Calu3 (cell line): ENCODE results near the gene RNF227. TPM values are rescaled to one million over a fixed set of nuclear protein-coding genes. Genes with fewer than 3 reads are reported as not detected.

Experiments used
- BruUV-seq: library from RNA; stranded (reverse); fragments of 400-500 nt; replicated peaks from 2 replicates; lab custom pipeline; 2021; lab: Mats Ljungman, UMichigan
- CTCF ChIA-PET: fragments of 300-600 bp; sonication (Branson Sonifier 250); formaldehyde crosslinking; loops from one replicate; lab custom pipeline; 2022; ENCODE audit warnings: antibody characterized with exemption; lab: Charles Lee
- DNase-seq: peaks from one replicate; pipeline ENCODE4 v3.0.0; 2022
- H3K27ac Mint-ChIP-seq: one replicate; pipeline ENCODE4 v1.8.0; 2022; ENCODE audit warnings: mixed read lengths; ENCODE audit not compliant: unreplicated experiment
- H3K27me3 Mint-ChIP-seq: one replicate; pipeline ENCODE4 v1.8.0; 2022; ENCODE audit warnings: mixed read lengths; ENCODE audit not compliant: unreplicated experiment
- H3K36me3 Mint-ChIP-seq: one replicate; pipeline ENCODE4 v1.8.0; 2022; ENCODE audit warnings: mild to moderate bottlenecking, moderate library complexity, mixed read lengths; ENCODE audit not compliant: insufficient read depth, unreplicated experiment
- H3K4me1 Mint-ChIP-seq: one replicate; pipeline ENCODE4 v1.8.0; 2022; ENCODE audit warnings: mild to moderate bottlenecking, low read depth, mixed read lengths; ENCODE audit not compliant: unreplicated experiment
- H3K4me3 Mint-ChIP-seq: one replicate; pipeline ENCODE4 v1.8.0; 2022; ENCODE audit warnings: mild to moderate bottlenecking, low read depth, moderate library complexity, mixed read lengths; ENCODE audit not compliant: unreplicated experiment
- H3K9me3 Mint-ChIP-seq: one replicate; pipeline ENCODE4 v1.8.0; 2022; ENCODE audit warnings: low read depth, mixed read lengths; ENCODE audit not compliant: unreplicated experiment
- intact Hi-C: fragments of 100-400 bp; cut with micrococcal nuclease; formaldehyde crosslinking; loops from one replicate; pipeline ENCODE4 v1.10.0; 2022; ENCODE audit not compliant: unreplicated experiment
- total RNA-seq: library from RNA; stranded (reverse); gene quantifications from 2 replicates; pipeline ENCODE4 v1.2.3, GENCODE V29; 2022
- TF ChIP-seq, protein P1 (sequence below): fragments of 200-600 bp; IDR thresholded peaks from one replicate; pipeline ENCODE4 v1.8.0; 2022; ENCODE audit warnings: antibody characterized with exemption; ENCODE audit not compliant: unreplicated experiment

Gene RNF227
- total RNA-seq, 1 experiment from 2014 or later: 2.0 TPM

DNA sequence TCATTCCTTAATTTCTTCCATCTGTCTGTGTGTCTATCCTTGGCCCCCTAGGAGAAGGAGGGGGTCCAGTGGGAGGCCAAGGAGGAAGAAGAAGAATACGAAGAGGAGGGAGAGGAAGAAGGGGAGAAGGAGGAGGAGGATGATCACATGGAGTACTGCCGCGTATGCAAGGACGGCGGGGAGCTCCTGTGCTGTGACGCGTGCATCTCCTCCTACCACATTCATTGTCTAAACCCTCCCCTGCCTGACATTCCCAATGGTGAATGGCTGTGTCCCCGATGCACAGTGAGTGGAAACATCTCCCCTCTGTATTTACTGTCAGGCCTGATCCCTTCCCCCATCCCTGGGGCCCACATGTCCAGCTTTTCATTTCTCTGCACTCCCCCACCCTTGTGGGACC, 21.2 kb downstream of the RNF227 start:
- Mint-ChIP-seq H3K27ac (no peak overlapping the region), H3K4me1 (peaks cover 8% of the 10 kb centered on the region), H3K27me3 (no peaks in the 10 kb centered on the region), H3K4me3 (no peak overlapping the region), H3K9me3 (no peaks in the 10 kb centered on the region), H3K36me3 (peaks cover 30% of the 10 kb centered on the region)
- CTCF ChIA-PET: no interaction called here
- intact Hi-C loops: loop anchor here (5.0 kb wide), 1 partner anchor 33 kb away; no protein-coding TSS in a partner anchor
- no TSS peak for BruUV-seq
- TF ChIP-seq, protein P1, sequence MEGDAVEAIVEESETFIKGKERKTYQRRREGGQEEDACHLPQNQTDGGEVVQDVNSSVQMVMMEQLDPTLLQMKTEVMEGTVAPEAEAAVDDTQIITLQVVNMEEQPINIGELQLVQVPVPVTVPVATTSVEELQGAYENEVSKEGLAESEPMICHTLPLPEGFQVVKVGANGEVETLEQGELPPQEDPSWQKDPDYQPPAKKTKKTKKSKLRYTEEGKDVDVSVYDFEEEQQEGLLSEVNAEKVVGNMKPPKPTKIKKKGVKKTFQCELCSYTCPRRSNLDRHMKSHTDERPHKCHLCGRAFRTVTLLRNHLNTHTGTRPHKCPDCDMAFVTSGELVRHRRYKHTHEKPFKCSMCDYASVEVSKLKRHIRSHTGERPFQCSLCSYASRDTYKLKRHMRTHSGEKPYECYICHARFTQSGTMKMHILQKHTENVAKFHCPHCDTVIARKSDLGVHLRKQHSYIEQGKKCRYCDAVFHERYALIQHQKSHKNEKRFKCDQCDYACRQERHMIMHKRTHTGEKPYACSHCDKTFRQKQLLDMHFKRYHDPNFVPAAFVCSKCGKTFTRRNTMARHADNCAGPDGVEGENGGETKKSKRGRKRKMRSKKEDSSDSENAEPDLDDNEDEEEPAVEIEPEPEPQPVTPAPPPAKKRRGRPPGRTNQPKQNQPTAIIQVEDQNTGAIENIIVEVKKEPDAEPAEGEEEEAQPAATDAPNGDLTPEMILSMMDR: no peak
- DNase-seq: no peak

DNA sequence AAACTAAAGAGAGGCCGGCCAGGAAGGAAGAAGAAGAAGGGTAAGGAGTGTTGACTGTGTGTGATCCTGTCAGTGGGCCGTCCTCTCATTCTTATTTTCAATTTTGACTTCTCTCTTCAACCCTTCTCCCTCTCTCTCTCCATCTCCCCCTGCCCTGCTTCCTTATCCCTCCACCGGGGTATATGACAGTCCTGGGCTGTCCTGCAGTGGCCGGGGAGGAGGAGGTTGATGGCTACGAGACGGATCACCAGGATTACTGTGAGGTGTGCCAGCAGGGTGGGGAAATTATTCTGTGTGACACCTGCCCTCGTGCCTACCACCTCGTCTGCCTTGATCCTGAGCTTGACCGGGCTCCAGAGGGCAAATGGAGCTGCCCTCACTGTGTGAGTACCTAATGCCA, 21.9 kb downstream of the RNF227 start:
- no peak overlapping the region for H3K27ac Mint-ChIP-seq
- peaks cover 8% of the 10 kb centered on the region for H3K4me1 Mint-ChIP-seq
- TSS peak; percentile 26 for BruUV-seq
- CTCF ChIA-PET: no interaction called here
- no peak for DNase-seq
- TF ChIP-seq, protein P1: no peak
- peaks cover 25% of the 10 kb centered on the region for H3K36me3 Mint-ChIP-seq
- no peak overlapping the region for H3K4me3 Mint-ChIP-seq
- H3K9me3 Mint-ChIP-seq: no peaks in the 10 kb centered on the region
- no peaks in the 10 kb centered on the region for H3K27me3 Mint-ChIP-seq
- intact Hi-C loops: no loop called here

DNA sequence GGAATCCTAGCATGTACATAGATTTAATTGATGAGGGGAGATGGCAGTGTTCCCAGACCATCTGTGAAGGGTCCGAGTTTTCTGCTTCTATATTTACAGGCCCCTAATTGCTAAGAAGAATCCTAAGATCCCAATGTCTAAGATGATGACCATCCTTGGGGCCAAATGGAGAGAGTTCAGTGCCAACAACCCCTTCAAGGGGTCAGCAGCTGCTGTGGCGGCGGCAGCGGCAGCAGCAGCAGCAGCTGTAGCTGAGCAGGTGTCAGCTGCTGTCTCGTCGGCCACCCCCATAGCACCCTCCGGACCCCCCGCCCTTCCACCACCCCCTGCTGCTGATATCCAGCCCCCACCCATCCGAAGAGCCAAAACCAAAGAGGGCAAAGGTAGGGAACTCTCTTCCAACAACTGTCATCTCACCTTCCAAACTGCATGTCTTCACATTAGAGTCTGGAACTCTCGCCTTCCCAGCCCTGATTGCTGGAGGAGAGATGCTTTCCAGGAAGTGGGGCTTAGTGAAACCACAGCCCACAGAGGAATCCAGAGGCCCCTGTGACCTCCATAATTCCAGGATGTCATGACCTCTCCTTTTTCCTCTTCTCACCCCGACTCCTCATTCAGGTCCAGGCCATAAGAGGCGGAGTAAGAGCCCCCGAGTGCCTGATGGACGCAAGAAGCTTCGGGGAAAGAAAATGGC, 22.8 kb downstream of the RNF227 start:
- no TSS peak for BruUV-seq
- Mint-ChIP-seq H3K4me1 (peaks cover 8% of the 10 kb centered on the region), H3K27me3 (no peaks in the 10 kb centered on the region), H3K36me3 (peaks cover 25% of the 10 kb centered on the region), H3K4me3 (no peak overlapping the region), H3K27ac (no peak overlapping the region), H3K9me3 (no peaks in the 10 kb centered on the region)
- no peak for DNase-seq
- CTCF ChIA-PET: no interaction called here
- intact Hi-C loops: no loop called here
- TF ChIP-seq, protein P1: no peak

DNA sequence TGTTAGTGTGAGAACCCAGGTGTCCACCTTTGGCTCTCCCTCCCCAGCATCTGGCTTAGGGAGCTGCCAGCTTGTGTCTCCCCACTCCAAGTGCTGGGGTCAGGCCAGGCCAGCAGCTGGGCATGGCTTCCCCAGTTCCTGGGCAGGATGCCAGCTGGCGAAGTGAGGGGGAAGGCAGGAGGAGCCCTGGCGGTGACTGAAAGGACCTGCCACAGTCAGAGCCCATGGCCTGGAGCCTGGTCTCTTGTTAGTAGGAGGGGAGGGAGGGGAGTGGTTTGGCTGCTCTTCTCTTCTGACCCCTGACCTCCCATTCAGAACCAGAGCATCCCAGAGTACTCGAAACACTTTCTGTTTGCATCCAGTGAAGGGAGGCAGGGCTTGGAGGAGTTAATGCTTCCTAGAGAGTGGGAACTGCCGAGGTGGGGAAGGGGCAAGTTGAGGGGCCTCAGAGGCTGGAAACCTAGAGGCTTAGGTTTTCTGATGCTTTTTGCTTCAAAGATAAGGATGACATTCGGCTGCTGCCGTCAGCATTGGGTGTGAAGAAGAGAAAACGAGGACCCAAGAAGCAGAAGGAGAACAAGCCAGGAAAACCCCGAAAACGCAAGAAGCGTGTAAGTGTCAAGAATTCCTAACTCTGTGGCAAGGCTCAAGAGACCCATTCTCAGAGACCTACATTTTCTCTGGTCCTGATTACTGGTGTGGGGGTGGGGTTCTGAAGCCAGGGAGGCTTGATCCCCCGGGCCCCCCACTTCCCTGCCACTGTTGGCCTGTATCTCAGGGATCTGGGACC, 26.7 kb downstream of the RNF227 start:
- Mint-ChIP-seq H3K27ac (no peak overlapping the region), H3K4me1 (peaks cover 8% of the 10 kb centered on the region), H3K9me3 (no peaks in the 10 kb centered on the region), H3K36me3 (peaks cover 10% of the 10 kb centered on the region), H3K4me3 (no peak overlapping the region), H3K27me3 (no peaks in the 10 kb centered on the region)
- CTCF ChIA-PET: interaction anchor here (0.9 to 1.2 kb wide), 2 partner anchors 57 to 100 kb away, joined by 3 read pairs; no protein-coding TSS in a partner anchor
- DNase-seq: peak; percentile 93
- intact Hi-C loops: loop anchor here (10.0 kb wide), 1 partner anchor 45 kb away; the partner anchor contains the start of genes CNTROB and TRAPPC1
- TF ChIP-seq, protein P1: peak; percentile 23
- BruUV-seq: no TSS peak
